H1 (cell line): Measurements from ENCODE around the gene CD248. TPM values are rescaled to one million over a fixed set of nuclear protein-coding genes. Genes with fewer than 3 reads are reported as not detected.

ENCODE experiments used
- CTCF ChIA-PET: fragments of 300-600 bp; sonication (Branson Sonifier 250); formaldehyde crosslinking; loops from one replicate; lab custom pipeline; 2021; ENCODE audit not compliant: partially characterized antibody; lab: Charles Lee
- POLR2A ChIA-PET: fragments of 300-600 bp; sonication (Branson Sonifier 250); formaldehyde crosslinking; loops from one replicate; lab custom pipeline; 2021; ENCODE audit warnings: inconsistent platforms; ENCODE audit not compliant: partially characterized antibody; lab: Charles Lee
- DNase-seq, 2 experiments: peaks; one replicate each; pipeline versions ENCODE4 v3.0.0 to v3.0.0-alpha.2; 2010 to 2022; ENCODE audit warnings: low spot score in 2 of 2, low read depth in 1 of 2, mixed read lengths in 1 of 2
- FAIRE-seq: peaks from 2 replicates; lab custom pipeline; 2011; peaks lifted over from hg19 to GRCh38; lab: Jason Lieb, UNC
- H2AFZ ChIP-seq: 2 replicates; pipeline ENCODE4 v1.8.1; 2012; ENCODE audit warnings: low read length, inconsistent platforms
- H2AK5ac ChIP-seq: 2 replicates; pipeline ENCODE4 v1.6.1; 2013; ENCODE audit warnings: low read depth, low read length
- H2BK120ac ChIP-seq: replicated peaks from 2 replicates; pipeline ENCODE3; 2013; ENCODE audit warnings: low read depth, low read length, inconsistent platforms
- H2BK12ac ChIP-seq: 2 replicates; pipeline ENCODE4 v1.6.1; 2013; ENCODE audit warnings: low read depth, low read length
- H2BK15ac ChIP-seq: 2 replicates; pipeline ENCODE4 v1.6.1; 2013; ENCODE audit warnings: low read length
- H2BK20ac ChIP-seq: 2 replicates; pipeline ENCODE4 v1.6.1; 2013; ENCODE audit warnings: low read length
- H2BK5ac ChIP-seq: 2 replicates; pipeline ENCODE4 v1.6.1; 2013; ENCODE audit warnings: low read depth, low read length
- H3K14ac ChIP-seq: 2 replicates; pipeline ENCODE4 v1.6.1; 2013; ENCODE audit warnings: inconsistent platforms; ENCODE audit not compliant: insufficient read length
- H3K18ac ChIP-seq: 2 replicates; pipeline ENCODE4 v1.6.1; 2013; ENCODE audit warnings: low read length; ENCODE audit errors: extremely low read depth
- H3K23ac ChIP-seq: 2 replicates; pipeline ENCODE4 v1.6.1; 2013; ENCODE audit warnings: inconsistent platforms; ENCODE audit not compliant: insufficient read length
- H3K23me2 ChIP-seq: 2 replicates; pipeline ENCODE4 v1.6.1; 2013; ENCODE audit warnings: low read depth, low read length
- H3K27ac ChIP-seq: 2 replicates; pipeline ENCODE4 v1.6.1; 2011; ENCODE audit warnings: low read depth, low read length, inconsistent platforms
- H3K27me3 ChIP-seq, 4 experiments: replicated peaks in 1 of 4; 1 replicate in 1 of 4; 2 replicates in 3 of 4; pipeline versions ENCODE4 v1.6.1 to v1.8.1; 2011 to 2013; ENCODE audit warnings: low read length in 3 of 4, mild to moderate bottlenecking in 3 of 4, inconsistent platforms in 2 of 4, mixed read lengths in 2 of 4, moderate library complexity in 1 of 4; ENCODE audit not compliant: control insufficient read depth in 3 of 4, insufficient read depth in 3 of 4; ENCODE audit errors: extremely low read depth in 1 of 4
- H3K36me3 ChIP-seq, 4 experiments: 2 replicates each; pipeline versions ENCODE4 v1.6.1 to v1.8.1; 2011 to 2013; ENCODE audit warnings: mild to moderate bottlenecking in 4 of 4, low read length in 3 of 4, moderate library complexity in 2 of 4, control low read depth in 1 of 4, inconsistent platforms in 1 of 4; ENCODE audit not compliant: insufficient read depth in 4 of 4, control insufficient read depth in 2 of 4
- H3K4ac ChIP-seq: replicated peaks from 2 replicates; pipeline ENCODE3; 2013; ENCODE audit warnings: low read length, low read depth, mixed read lengths, inconsistent platforms; ENCODE audit not compliant: insufficient read length
- H3K4me1 ChIP-seq, 4 experiments: replicated peaks in 1 of 4; 1 replicate in 1 of 4; 2 replicates in 3 of 4; pipeline versions ENCODE4 v1.6.1 to v1.8.1; 2011 to 2013; ENCODE audit warnings: low read length in 3 of 4, inconsistent platforms in 2 of 4, mixed read lengths in 1 of 4; ENCODE audit not compliant: insufficient read depth in 4 of 4, control insufficient read depth in 3 of 4
- H3K4me2 ChIP-seq, 2 experiments: 2 replicates each; pipeline versions ENCODE4 v1.6.1 to v1.8.1; 2011 to 2013; ENCODE audit warnings: low read depth in 2 of 2, low read length in 2 of 2, control low read depth in 1 of 2, inconsistent platforms in 1 of 2, mild to moderate bottlenecking in 1 of 2; ENCODE audit not compliant: insufficient read depth in 1 of 2
- H3K4me3 ChIP-seq, 4 experiments: fragments of 200-600, 300-600 bp in 1 of 4; sonication (generic), shearing (Covaris generic), sonication (Bioruptor Twin) in 1 of 4; 2 replicates each; pipeline versions ENCODE4 v1.5.1 to v1.8.1; 2011 to 2016; ENCODE audit warnings: low read length in 4 of 4, low read depth in 3 of 4, control low read depth in 2 of 4, inconsistent platforms in 2 of 4, mild to moderate bottlenecking in 2 of 4, mixed read lengths in 1 of 4, moderate library complexity in 1 of 4; ENCODE audit not compliant: insufficient read depth in 2 of 4; ENCODE audit errors: extremely low read depth in 1 of 4
- H3K56ac ChIP-seq: replicated peaks from 2 replicates; pipeline ENCODE3; 2013; ENCODE audit warnings: low read depth, mild to moderate bottlenecking, mixed read lengths, low read length, inconsistent platforms; ENCODE audit not compliant: insufficient read length
- H3K79me1 ChIP-seq: 2 replicates; pipeline ENCODE4 v1.6.1; 2013; ENCODE audit warnings: low read depth, low read length, control low read depth
- H3K79me2 ChIP-seq, 2 experiments: 2 replicates each; pipeline versions ENCODE4 v1.6.1 to v1.8.1; 2012 to 2013; ENCODE audit warnings: low read length in 2 of 2, mild to moderate bottlenecking in 2 of 2, inconsistent platforms in 1 of 2; ENCODE audit not compliant: insufficient read depth in 2 of 2, control insufficient read depth in 1 of 2
- H3K9ac ChIP-seq, 4 experiments: replicated peaks in 1 of 4; 1 replicate in 1 of 4; 2 replicates in 3 of 4; pipeline versions ENCODE4 v1.6.1 to v1.8.1; 2011 to 2013; ENCODE audit warnings: low read depth in 3 of 4, low read length in 3 of 4, control low read depth in 2 of 4, mild to moderate bottlenecking in 2 of 4, moderate library complexity in 2 of 4, inconsistent platforms in 1 of 4; ENCODE audit errors: extremely low read depth in 1 of 4
- H3K9me3 ChIP-seq, 2 experiments: 2 replicates each; pipeline versions ENCODE4 v1.6.1 to v1.8.1; 2012 to 2013; ENCODE audit warnings: mild to moderate bottlenecking in 2 of 2, moderate library complexity in 2 of 2, control low read depth in 1 of 2, inconsistent platforms in 1 of 2, low read depth in 1 of 2, low read length in 1 of 2, mixed read lengths in 1 of 2; ENCODE audit not compliant: insufficient read depth in 2 of 2
- H4K20me1 ChIP-seq, 2 experiments: replicated peaks in 1 of 2; 2 replicates each; pipeline versions ENCODE3 to v1.8.1; 2011 to 2013; ENCODE audit warnings: inconsistent platforms in 2 of 2, low read length in 2 of 2, mild to moderate bottlenecking in 1 of 2; ENCODE audit not compliant: insufficient read depth in 2 of 2, control insufficient read depth in 1 of 2
- H4K5ac ChIP-seq: 2 replicates; pipeline ENCODE4 v1.6.1; 2013; ENCODE audit warnings: low read length, low read depth, mixed read lengths, inconsistent platforms; ENCODE audit not compliant: insufficient read length
- H4K8ac ChIP-seq: 2 replicates; pipeline ENCODE4 v1.8.0; 2013; ENCODE audit warnings: mild to moderate bottlenecking, moderate library complexity, low read length, inconsistent platforms; ENCODE audit not compliant: insufficient read depth; ENCODE audit errors: extremely low read depth
- H4K91ac ChIP-seq: replicated peaks from 2 replicates; pipeline ENCODE3; 2013; ENCODE audit warnings: low read length, mixed read lengths, inconsistent platforms; ENCODE audit not compliant: insufficient read length
- POLR2A ChIP-seq, 2 experiments: IDR thresholded peaks; 1 replicate in 1 of 2; 2 replicates in 1 of 2; pipeline ENCODE4 v1.6.1; 2011; ENCODE audit warnings: low read depth in 2 of 2, low read length in 2 of 2, mild to moderate bottlenecking in 2 of 2; ENCODE audit errors: control extremely low read depth in 1 of 2
- POLR2AphosphoS5 ChIP-seq: IDR thresholded peaks from 2 replicates; pipeline ENCODE4 v1.6.1; 2011; ENCODE audit warnings: low read depth, low read length
- RFX5 ChIP-seq: IDR thresholded peaks from 2 replicates; pipeline ENCODE4 v1.6.1; 2011; ENCODE audit warnings: low read depth, low read length, improper control_type of control experiment, borderline replicate concordance
- SP1 ChIP-seq: IDR thresholded peaks from 2 replicates; pipeline ENCODE4 v1.6.1; 2011; ENCODE audit warnings: low read depth, low read length
- TEAD4 ChIP-seq: IDR thresholded peaks from 2 replicates; pipeline ENCODE4 v1.6.1; 2012; ENCODE audit warnings: low read depth, low read length, inconsistent platforms, mixed read lengths
- WGBS, 2 experiments: shearing (Covaris generic) in 1 of 2; methylation state at CpG; one replicate each; pipeline versions ENCODE4 v1.1.6 to v1.1.7; 2013 to 2015; ENCODE audit warnings: low lambda C conversion rate in 2 of 2, mixed read lengths in 2 of 2, inconsistent platforms in 1 of 2, low coverage in 1 of 2, missing lambda C conversion rate in 1 of 2; ENCODE audit not compliant: insufficient replicate concordance in 2 of 2, insufficient coverage in 1 of 2, insufficient read length in 1 of 2; ENCODE audit errors: extremely low coverage in 1 of 2, missing lambda C conversion rate in 1 of 2; 5-methylcytosine and 5-hydroxymethylcytosine counted together
- polyA plus RNA-seq, 7 experiments: library from polyadenylated mRNA; depleted of rRNA in 3 of 7; stranded (reverse) in 5 of 7; unstranded in 2 of 7; fragments of >200 nt in 5 of 7; fragments of 200-250 nt in 2 of 7; gene quantifications; 1 replicate in 5 of 7; 2 replicates in 1 of 7; 4 replicates in 1 of 7; pipeline versions ENCODE4 v1.2.1 to v1.2.3, GENCODE V29; 2011 to 2013; ENCODE audit warnings: missing spikeins in 2 of 7, mixed read lengths in 2 of 7
- total RNA-seq: library from RNA; stranded (reverse); fragmentation: NEBNext Ultra II Directional; extraction: Animal tissue kit (Norgen Biotek cat#: 25700); gene quantifications from 2 replicates; pipeline ENCODE4 v1.2.1, GENCODE V29; 2021

Gene CD248
- total and polyA plus RNA-seq, 2 of the 8 experiments (the other 6 are each of a cell fraction or from before 2014, with no cell fraction given): 2.7 to 3.9 TPM

- DNase-seq (no peak), FAIRE-seq (no peak)
- 87% methylated on average over 13 of the region's 14 CpGs; no CpG with 5 or more reads in 1 of the 2 experiments for WGBS, 2 experiments
- no peak overlapping the region for H3K14ac ChIP-seq
- no peak overlapping the region for H4K91ac ChIP-seq
- H2BK5ac ChIP-seq: no peak overlapping the region
- H3K23ac ChIP-seq: no peak overlapping the region
- no peak overlapping the region for H3K56ac ChIP-seq
- H3K4me2 ChIP-seq: no peak overlapping the region
- no peak overlapping the region for H2AK5ac ChIP-seq
- no peak overlapping the region for H2BK12ac ChIP-seq
- no peaks in the 10 kb centered on the region for H3K9me3 ChIP-seq
- H2BK20ac ChIP-seq: no peak overlapping the region
- H3K4ac ChIP-seq: no peak overlapping the region
- H3K4me1 ChIP-seq: peaks cover 0 to 8% (median 7%) of the 10 kb centered on the region in 4 experiments; a peak in 6 of 7 replicates
- POLR2A ChIA-PET: interaction anchor here (0.6 to 28.7 kb wide), 11 partner anchors 2 to 1095 kb away, joined by 3 to 487 read pairs (median 4); partner anchors contain the start of genes B4GAT1, BRMS1, CD248 and SLC29A2
- H3K27ac ChIP-seq: no peak overlapping the region
- no peak overlapping the region; the same call in 1 of the 2 replicates for H4K8ac ChIP-seq
- H3K4me3 ChIP-seq: no peak overlapping the region
- H3K18ac ChIP-seq: no peak overlapping the region
- H3K27me3 ChIP-seq: no peaks in the 10 kb centered on the region
- no peak overlapping the region for H2BK120ac ChIP-seq
- H3K9ac ChIP-seq: no peak overlapping the region
- peaks cover 9% of the 10 kb centered on the region; the same call in 1 of the 2 replicates for H3K79me1 ChIP-seq
- H3K79me2 ChIP-seq: peaks cover 0 to 15% of the 10 kb centered on the region in 2 experiments; a peak in 2 of 4 replicates
- H4K20me1 ChIP-seq: peaks cover 11 to 42% of the 10 kb centered on the region in 2 experiments
- H2BK15ac ChIP-seq: no peak overlapping the region
- TF ChIP-seq RFX5 (no peak), TEAD4 (no peak), SP1 (no peak), POLR2A (IDR thresholded peaks at IDR 0.05; ENCODE audit: control extremely low read depth in 1 of 2, low read depth in 2 of 2, low read length in 2 of 2) (peak; percentile 31 to 51), POLR2AphosphoS5 (peak; percentile 53)
- TF ChIP-seq, all 59 proteins: peak for 2
- Histone ChIP-seq H3K36me3 (peaks cover 26 to 64% (median 61%) of the 10 kb centered on the region in 4 experiments), H4K5ac (no peak overlapping the region), H2AFZ (no peak overlapping the region), H3K23me2 (peaks cover 5% of the 10 kb centered on the region; the same call in 1 of the 2 replicates)
- CTCF ChIA-PET: interaction anchor here (0.9 to 4.4 kb wide), 10 partner anchors 12 to 377 kb away, joined by 3 to 39 read pairs (median 3); partner anchors contain the start of genes B4GAT1 and BRMS1
Observed at GRCh38 chr11:66365711-66366619, 49.1 kb upstream of the CD248 start.
